Measurements from ENCODE around the gene TNFRSF25.
A peak's percentile ranks its signal among the peaks of the same experiment; 100 is the strongest.

TNFRSF25 gene

DNA sequence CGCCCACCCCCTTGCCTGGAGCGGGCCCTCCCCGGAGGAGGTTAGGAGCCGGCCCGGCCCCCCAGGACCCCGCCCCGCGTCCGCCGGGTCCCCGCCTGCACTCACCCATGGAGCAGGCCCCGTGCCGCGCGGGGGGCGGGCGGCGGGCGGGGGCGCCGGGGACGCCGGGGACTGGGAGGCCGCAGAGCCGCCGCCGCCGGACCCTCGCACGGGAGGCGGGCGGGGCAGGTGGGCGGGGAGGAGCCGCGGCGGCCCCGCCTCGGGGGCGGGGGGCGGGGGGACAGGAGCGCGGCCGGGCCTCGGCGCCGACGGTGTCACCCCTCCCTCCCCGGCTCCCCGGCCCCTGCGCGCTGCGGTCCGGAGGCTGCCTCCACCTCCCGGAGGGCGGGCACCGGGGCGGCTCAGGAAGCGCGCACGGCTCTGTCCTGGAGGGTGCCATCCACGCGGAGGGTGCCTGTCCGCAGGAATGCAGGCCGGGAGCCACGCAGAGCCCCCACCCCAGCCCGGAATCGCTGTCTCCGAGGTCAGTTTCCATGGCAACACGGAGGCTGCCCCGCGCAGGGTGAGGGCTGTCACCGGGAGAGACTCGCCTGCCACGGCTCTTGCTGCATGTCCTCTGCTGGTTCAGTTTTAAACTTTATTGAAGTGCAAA lies 31.4 kb upstream of the TNFRSF25 start:
- ATAC-seq (ENCODE audit: insufficient read depth, low read depth) = peak; percentile 74
- H3K36me3 ChIP-seq (ENCODE audit: insufficient read depth, low read length) = no peaks in the 10 kb centered on the region
- peak overlapping the region; percentile 68 for H2AFZ ChIP-seq (ENCODE audit: low read depth, low read length)

DNA sequence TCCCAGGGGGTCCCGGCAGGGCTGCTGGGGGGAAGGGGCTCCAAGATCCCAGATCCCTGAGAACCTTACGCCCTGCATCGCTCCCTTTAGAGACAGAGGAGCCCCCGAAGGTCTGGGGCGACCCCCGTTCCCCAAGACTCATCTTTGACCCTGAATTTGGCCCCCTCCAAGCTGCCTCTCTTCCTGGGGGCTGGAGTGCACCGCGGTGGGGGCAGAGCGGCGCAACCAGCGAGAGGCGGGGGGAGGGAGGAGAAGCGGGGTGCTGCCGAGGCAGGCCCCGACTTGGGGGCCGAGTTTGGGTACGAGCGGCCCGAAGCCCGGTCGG lies 30.9 kb upstream of the TNFRSF25 start:
- Histone ChIP-seq H3K9ac (ENCODE audit: low read depth, low read length) (peak overlapping the region; percentile 27; the same call in 1 of the 2 replicates), H3K4me1 (ENCODE audit: insufficient read depth, low read length) (peaks cover 28% of the 10 kb centered on the region), H3K27ac (ENCODE audit: low read length) (no peak overlapping the region), H3K27me3 (ENCODE audit: insufficient read depth, low read length, poor library complexity) (peaks cover 11% of the 10 kb centered on the region), H3K36me3 (ENCODE audit: insufficient read depth, low read length) (no peaks in the 10 kb centered on the region), H3K9me3 (ENCODE audit: insufficient read depth, low read length, severe bottlenecking) (no peaks in the 10 kb centered on the region), H3K4me3 (ENCODE audit: low read depth in 1 of 2, low read length in 2 of 2) (peak overlapping the region in 1 of 2 experiments; percentile 29; a peak in 2 of 4 replicates), H4K20me1 (ENCODE audit: insufficient read depth, low read length) (0 out of 2 replicates have a peak, but pooled peaks cover 2% of the 10 kb centered on the region), H3K4me2 (ENCODE audit: insufficient read depth, low read length) (peak overlapping the region; percentile 100), H3K79me2 (ENCODE audit: insufficient read depth, low read length) (no peaks in the 10 kb centered on the region), H2AFZ (ENCODE audit: low read depth, low read length) (no peak overlapping the region)
- no peak for DNase-seq
- ATAC-seq (ENCODE audit: insufficient read depth, low read depth) = no peak
- TF ChIP-seq, protein P1, sequence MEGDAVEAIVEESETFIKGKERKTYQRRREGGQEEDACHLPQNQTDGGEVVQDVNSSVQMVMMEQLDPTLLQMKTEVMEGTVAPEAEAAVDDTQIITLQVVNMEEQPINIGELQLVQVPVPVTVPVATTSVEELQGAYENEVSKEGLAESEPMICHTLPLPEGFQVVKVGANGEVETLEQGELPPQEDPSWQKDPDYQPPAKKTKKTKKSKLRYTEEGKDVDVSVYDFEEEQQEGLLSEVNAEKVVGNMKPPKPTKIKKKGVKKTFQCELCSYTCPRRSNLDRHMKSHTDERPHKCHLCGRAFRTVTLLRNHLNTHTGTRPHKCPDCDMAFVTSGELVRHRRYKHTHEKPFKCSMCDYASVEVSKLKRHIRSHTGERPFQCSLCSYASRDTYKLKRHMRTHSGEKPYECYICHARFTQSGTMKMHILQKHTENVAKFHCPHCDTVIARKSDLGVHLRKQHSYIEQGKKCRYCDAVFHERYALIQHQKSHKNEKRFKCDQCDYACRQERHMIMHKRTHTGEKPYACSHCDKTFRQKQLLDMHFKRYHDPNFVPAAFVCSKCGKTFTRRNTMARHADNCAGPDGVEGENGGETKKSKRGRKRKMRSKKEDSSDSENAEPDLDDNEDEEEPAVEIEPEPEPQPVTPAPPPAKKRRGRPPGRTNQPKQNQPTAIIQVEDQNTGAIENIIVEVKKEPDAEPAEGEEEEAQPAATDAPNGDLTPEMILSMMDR (IDR thresholded peaks at IDR 0.05; ENCODE audit: borderline replicate concordance, extremely low read depth, low read length, poor library complexity, severe bottlenecking) = no peak
- no peak for TF ChIP-seq EZH2 (IDR thresholded peaks at IDR 0.05; ENCODE audit: borderline replicate concordance, low read depth, low read length, severe bottlenecking)

More for the DNA sequence above, 31.4 kb upstream of the TNFRSF25 start:
- H3K79me2 ChIP-seq (ENCODE audit: insufficient read depth, low read length) = no peaks in the 10 kb centered on the region
- H4K20me1 ChIP-seq (ENCODE audit: insufficient read depth, low read length) = 0 out of 2 replicates have a peak, but pooled peaks cover 2% of the 10 kb centered on the region
- TF ChIP-seq EZH2 (IDR thresholded peaks at IDR 0.05; ENCODE audit: borderline replicate concordance, low read depth, low read length, severe bottlenecking) = peak; percentile 51
- TF ChIP-seq, protein P1 (IDR thresholded peaks at IDR 0.05; ENCODE audit: borderline replicate concordance, extremely low read depth, low read length, poor library complexity, severe bottlenecking) = no peak
- H3K9ac ChIP-seq (ENCODE audit: low read depth, low read length) = peak overlapping the region; percentile 54
- no peak overlapping the region for H3K27ac ChIP-seq (ENCODE audit: low read length)
- H3K9me3 ChIP-seq (ENCODE audit: insufficient read depth, low read length, severe bottlenecking) = no peaks in the 10 kb centered on the region
- H3K4me2 ChIP-seq (ENCODE audit: insufficient read depth, low read length) = peak overlapping the region; percentile 100
- peak overlapping the region; percentile 32 to 72; a peak in 3 of 4 replicates for H3K4me3 ChIP-seq (ENCODE audit: low read depth in 1 of 2, low read length in 2 of 2)
- peak; percentile 60 for DNase-seq
- H3K4me1 ChIP-seq (ENCODE audit: insufficient read depth, low read length) = peaks cover 23% of the 10 kb centered on the region
- peaks cover 11% of the 10 kb centered on the region for H3K27me3 ChIP-seq (ENCODE audit: insufficient read depth, low read length, poor library complexity)

DNA sequence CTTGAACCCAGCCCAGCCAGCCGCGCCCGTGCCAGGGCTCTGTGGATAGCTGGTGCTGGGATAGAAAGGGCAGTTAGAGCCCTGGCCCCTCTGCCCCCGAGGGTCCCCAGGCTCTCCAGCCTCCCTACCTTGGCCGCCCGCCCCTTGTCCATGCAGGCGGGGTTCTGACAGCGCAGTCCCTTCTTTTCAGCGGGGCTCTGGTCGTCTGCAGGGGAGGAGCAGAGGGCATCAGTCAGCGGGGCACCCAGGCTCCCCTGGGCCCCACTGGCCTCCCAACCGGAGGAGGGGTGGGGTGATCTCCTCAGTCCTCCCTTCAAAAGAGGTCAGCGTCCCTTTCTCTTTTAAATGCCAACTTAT lies 30.4 kb upstream of the TNFRSF25 start:
- Histone ChIP-seq H3K9me3 (ENCODE audit: insufficient read depth, low read length, severe bottlenecking) (no peaks in the 10 kb centered on the region), H3K27me3 (ENCODE audit: insufficient read depth, low read length, poor library complexity) (peaks cover 11% of the 10 kb centered on the region), H3K4me2 (ENCODE audit: insufficient read depth, low read length) (0 out of 2 replicates have a peak overlapping the region, but pooled peaks have one; percentile 100), H3K4me3 (ENCODE audit: low read depth in 1 of 2, low read length in 2 of 2) (no peak overlapping the region), H3K27ac (ENCODE audit: low read length) (no peak overlapping the region), H2AFZ (ENCODE audit: low read depth, low read length) (no peak overlapping the region), H3K4me1 (ENCODE audit: insufficient read depth, low read length) (peaks cover 33% of the 10 kb centered on the region), H3K9ac (ENCODE audit: low read depth, low read length) (no peak overlapping the region), H3K36me3 (ENCODE audit: insufficient read depth, low read length) (no peaks in the 10 kb centered on the region), H4K20me1 (ENCODE audit: insufficient read depth, low read length) (0 out of 2 replicates have a peak, but pooled peaks cover 2% of the 10 kb centered on the region), H3K79me2 (ENCODE audit: insufficient read depth, low read length) (no peaks in the 10 kb centered on the region)
- TF ChIP-seq, protein P1 (IDR thresholded peaks at IDR 0.05; ENCODE audit: borderline replicate concordance, extremely low read depth, low read length, poor library complexity, severe bottlenecking) = no peak
- no peak for ATAC-seq (ENCODE audit: insufficient read depth, low read depth)
- no peak for DNase-seq

Data from DND-41 (cell line).